Measurements from ENCODE around the gene WNT2B. TPM values are rescaled to one million over a fixed set of nuclear protein-coding genes. Genes with fewer than 3 reads are reported as not detected.

Gene WNT2B
- polyA plus RNA-seq, 1 of the 3 experiments (the other 2 are of a cell fraction): 4.3 TPM

DNA sequence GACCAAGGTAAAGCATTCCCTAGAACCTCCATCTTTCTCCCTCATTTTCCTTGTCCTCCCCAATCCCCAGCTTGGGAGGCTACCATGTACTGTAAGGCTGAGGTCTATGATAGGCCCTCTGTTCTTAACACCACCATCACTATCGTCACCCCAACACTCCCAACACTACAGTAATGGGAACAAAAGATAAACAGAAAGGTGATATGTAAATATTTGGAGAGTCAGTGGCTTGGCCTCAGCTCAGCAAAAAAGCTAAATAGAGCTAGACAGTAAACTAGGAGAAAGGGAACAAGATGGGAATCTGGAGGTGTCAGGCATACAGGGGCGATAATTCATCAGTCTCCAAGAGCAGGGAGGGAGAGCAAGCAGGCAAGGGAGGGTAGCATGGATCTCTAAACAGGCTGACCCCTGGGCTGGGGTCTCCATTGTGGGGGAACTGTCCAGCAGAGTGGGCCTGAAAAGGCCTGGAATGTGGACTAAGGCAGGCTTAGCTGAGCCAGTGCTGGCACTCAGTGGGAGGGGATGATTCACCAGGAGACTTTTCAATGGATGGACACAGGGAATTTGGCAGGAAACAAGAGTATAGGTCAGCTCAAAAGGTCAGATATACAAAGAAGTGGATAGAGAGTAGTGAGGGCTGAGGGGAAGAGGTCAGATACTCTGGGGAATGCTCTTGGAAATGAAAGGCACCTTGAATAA, 6.7 kb downstream of the WNT2B start:
- DNase-seq: no peak
- Histone ChIP-seq H3K4me3 (ENCODE audit: low read depth in 2 of 2, low read length in 1 of 2) (no peak overlapping the region), H3F3A (replicated peaks; ENCODE audit: insufficient read depth) (no peaks in the 10 kb centered on the region), H4K20me1 (ENCODE audit: insufficient read depth) (no peaks in the 10 kb centered on the region), H3K9me2 (no peaks in the 10 kb centered on the region), H3K79me2 (ENCODE audit: insufficient read depth) (no peaks in the 10 kb centered on the region), H3K4me1 (ENCODE audit: control insufficient read depth in 1 of 2, insufficient read depth in 2 of 2, low read depth in 1 of 2, low read length in 1 of 2) (no peaks in the 10 kb centered on the region), H3K4me2 (no peak overlapping the region), H2AFZ (ENCODE audit: low read depth) (no peak overlapping the region), H3K27me3 (ENCODE audit: insufficient read depth) (no peaks in the 10 kb centered on the region), H3K9ac (no peak overlapping the region), H3K36me3 (replicated peaks in 1 of 2; ENCODE audit: control insufficient read depth in 1 of 2, insufficient read depth in 2 of 2, low read length in 1 of 2) (no peaks in the 10 kb centered on the region), H3K9me3 (no peaks in the 10 kb centered on the region), H3K27ac (ENCODE audit: low read depth in 2 of 2, low read length in 1 of 2) (no peak overlapping the region)
- WGBS (ENCODE audit: low lambda C conversion rate): 95% methylated on average over 2 of the region's 2 CpGs
- POLR2A ChIA-PET: interaction anchor here (1.0 kb wide), 1 partner anchor 13 kb away, joined by 3 read pairs; no protein-coding TSS in a partner anchor
- CTCF ChIA-PET: interaction anchor here (0.6 to 2.1 kb wide), 4 partner anchors 11 to 1759 kb away, joined by 3 to 8 read pairs (median 3); no protein-coding TSS in a partner anchor
- TF ChIP-seq SMC3 (IDR thresholded peaks at IDR 0.05; ENCODE audit: low read depth, low read length): no peak
- TF ChIP-seq FOSL2 (IDR thresholded peaks at IDR 0.05; ENCODE audit: borderline replicate concordance, low read depth): peak; percentile 65; the same call in 1 of the 2 replicates
- no peak for TF ChIP-seq RAD21 (IDR thresholded peaks at IDR 0.05; ENCODE audit: low read length)
- no peak for TF ChIP-seq TEAD4 (IDR thresholded peaks at IDR 0.05; ENCODE audit: borderline replicate concordance, insufficient read depth)
- TF ChIP-seq, protein P1, sequence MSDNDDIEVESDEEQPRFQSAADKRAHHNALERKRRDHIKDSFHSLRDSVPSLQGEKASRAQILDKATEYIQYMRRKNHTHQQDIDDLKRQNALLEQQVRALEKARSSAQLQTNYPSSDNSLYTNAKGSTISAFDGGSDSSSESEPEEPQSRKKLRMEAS (IDR thresholded peaks at IDR 0.05; ENCODE audit: low read depth): no peak
- no peak for TF ChIP-seq GATA2 (CRISPR knock-in tag; IDR thresholded peaks at IDR 0.05)
- peak; percentile 55; the same call in 1 of the 2 replicates for TF ChIP-seq RXRA (IDR thresholded peaks at IDR 0.05; ENCODE audit: borderline replicate concordance, low read depth)
- TF ChIP-seq, protein P2, sequence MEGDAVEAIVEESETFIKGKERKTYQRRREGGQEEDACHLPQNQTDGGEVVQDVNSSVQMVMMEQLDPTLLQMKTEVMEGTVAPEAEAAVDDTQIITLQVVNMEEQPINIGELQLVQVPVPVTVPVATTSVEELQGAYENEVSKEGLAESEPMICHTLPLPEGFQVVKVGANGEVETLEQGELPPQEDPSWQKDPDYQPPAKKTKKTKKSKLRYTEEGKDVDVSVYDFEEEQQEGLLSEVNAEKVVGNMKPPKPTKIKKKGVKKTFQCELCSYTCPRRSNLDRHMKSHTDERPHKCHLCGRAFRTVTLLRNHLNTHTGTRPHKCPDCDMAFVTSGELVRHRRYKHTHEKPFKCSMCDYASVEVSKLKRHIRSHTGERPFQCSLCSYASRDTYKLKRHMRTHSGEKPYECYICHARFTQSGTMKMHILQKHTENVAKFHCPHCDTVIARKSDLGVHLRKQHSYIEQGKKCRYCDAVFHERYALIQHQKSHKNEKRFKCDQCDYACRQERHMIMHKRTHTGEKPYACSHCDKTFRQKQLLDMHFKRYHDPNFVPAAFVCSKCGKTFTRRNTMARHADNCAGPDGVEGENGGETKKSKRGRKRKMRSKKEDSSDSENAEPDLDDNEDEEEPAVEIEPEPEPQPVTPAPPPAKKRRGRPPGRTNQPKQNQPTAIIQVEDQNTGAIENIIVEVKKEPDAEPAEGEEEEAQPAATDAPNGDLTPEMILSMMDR (IDR thresholded peaks at IDR 0.05): no peak
- peak; percentile 53; the same call in 1 of the 2 replicates for TF ChIP-seq NFIC (IDR thresholded peaks at IDR 0.05; ENCODE audit: borderline replicate concordance)
- TF ChIP-seq, protein P3, sequence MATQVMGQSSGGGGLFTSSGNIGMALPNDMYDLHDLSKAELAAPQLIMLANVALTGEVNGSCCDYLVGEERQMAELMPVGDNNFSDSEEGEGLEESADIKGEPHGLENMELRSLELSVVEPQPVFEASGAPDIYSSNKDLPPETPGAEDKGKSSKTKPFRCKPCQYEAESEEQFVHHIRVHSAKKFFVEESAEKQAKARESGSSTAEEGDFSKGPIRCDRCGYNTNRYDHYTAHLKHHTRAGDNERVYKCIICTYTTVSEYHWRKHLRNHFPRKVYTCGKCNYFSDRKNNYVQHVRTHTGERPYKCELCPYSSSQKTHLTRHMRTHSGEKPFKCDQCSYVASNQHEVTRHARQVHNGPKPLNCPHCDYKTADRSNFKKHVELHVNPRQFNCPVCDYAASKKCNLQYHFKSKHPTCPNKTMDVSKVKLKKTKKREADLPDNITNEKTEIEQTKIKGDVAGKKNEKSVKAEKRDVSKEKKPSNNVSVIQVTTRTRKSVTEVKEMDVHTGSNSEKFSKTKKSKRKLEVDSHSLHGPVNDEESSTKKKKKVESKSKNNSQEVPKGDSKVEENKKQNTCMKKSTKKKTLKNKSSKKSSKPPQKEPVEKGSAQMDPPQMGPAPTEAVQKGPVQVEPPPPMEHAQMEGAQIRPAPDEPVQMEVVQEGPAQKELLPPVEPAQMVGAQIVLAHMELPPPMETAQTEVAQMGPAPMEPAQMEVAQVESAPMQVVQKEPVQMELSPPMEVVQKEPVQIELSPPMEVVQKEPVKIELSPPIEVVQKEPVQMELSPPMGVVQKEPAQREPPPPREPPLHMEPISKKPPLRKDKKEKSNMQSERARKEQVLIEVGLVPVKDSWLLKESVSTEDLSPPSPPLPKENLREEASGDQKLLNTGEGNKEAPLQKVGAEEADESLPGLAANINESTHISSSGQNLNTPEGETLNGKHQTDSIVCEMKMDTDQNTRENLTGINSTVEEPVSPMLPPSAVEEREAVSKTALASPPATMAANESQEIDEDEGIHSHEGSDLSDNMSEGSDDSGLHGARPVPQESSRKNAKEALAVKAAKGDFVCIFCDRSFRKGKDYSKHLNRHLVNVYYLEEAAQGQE (IDR thresholded peaks at IDR 0.05; ENCODE audit: low read depth, low read length): peak; percentile 96
- TF ChIP-seq FOXM1 (IDR thresholded peaks at IDR 0.05; ENCODE audit: low read depth): no peak
- no peak for TF ChIP-seq MEF2A (IDR thresholded peaks at IDR 0.05; ENCODE audit: borderline replicate concordance, low read depth)
